ENCODE results near the gene NEK8.

- TF ChIP-seq, protein P1, sequence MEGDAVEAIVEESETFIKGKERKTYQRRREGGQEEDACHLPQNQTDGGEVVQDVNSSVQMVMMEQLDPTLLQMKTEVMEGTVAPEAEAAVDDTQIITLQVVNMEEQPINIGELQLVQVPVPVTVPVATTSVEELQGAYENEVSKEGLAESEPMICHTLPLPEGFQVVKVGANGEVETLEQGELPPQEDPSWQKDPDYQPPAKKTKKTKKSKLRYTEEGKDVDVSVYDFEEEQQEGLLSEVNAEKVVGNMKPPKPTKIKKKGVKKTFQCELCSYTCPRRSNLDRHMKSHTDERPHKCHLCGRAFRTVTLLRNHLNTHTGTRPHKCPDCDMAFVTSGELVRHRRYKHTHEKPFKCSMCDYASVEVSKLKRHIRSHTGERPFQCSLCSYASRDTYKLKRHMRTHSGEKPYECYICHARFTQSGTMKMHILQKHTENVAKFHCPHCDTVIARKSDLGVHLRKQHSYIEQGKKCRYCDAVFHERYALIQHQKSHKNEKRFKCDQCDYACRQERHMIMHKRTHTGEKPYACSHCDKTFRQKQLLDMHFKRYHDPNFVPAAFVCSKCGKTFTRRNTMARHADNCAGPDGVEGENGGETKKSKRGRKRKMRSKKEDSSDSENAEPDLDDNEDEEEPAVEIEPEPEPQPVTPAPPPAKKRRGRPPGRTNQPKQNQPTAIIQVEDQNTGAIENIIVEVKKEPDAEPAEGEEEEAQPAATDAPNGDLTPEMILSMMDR (IDR thresholded peaks at IDR 0.05; ENCODE audit: insufficient read depth, low read length, poor library complexity, severe bottlenecking) = no peak
- no peak for TF ChIP-seq EZH2phosphoT487 (conservative IDR thresholded peaks at IDR 0.05; ENCODE audit: low read length)
Observed at GRCh38 chr17:28700830-28701492, 27.6 kb upstream of the NEK8 start.

All from SU-DHL-6 (cell line).